Measurements from ENCODE around the gene RNU6-1. TPM values are rescaled to one million over a fixed set of nuclear protein-coding genes. Genes with fewer than 3 reads are reported as not detected.

RNU6-1 gene
- total RNA-seq, 1 experiment from 2014 or later = not detected

DNA sequence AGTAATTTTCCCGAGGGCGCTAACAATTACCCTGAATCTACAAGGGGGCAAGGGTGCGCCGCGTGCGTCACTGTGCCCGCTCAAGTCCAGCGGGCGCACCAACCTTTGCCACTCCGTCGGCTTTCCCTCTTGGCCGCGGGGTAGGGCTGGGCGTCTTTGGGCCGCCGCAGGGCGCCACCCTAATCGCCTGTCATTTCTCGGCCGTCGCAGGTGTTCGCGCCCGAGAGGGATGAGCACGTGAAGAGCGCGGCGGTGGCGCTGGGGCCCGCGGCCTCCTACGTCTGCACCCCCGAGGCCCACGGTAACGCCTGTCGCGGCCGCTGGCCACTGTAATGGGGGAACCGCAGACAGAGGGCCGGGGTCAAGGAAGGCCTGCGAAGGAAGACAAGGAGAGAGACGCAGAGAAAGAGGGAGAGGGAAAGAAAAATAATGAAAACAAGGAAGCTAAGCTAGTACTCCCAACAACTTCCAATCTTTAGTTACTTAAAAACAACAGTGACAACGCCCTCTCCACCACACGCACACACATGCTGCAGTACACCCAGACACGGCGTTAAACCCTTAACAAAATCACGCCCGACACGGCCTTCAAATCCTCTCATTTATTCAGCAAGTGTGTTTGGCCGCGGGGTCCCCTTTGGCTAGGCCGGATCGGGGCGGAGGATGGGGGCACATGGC is 10.7 kb downstream of the RNU6-1 start:
- Histone ChIP-seq H3K9me3 (no peaks in the 10 kb centered on the region; the same call in 1 of the 2 replicates), H3K4me3 (no peak overlapping the region), H3K27me3 (peaks cover 44% of the 10 kb centered on the region), H3K36me3 (no peaks in the 10 kb centered on the region)
- DNase-seq = no peak

DNA sequence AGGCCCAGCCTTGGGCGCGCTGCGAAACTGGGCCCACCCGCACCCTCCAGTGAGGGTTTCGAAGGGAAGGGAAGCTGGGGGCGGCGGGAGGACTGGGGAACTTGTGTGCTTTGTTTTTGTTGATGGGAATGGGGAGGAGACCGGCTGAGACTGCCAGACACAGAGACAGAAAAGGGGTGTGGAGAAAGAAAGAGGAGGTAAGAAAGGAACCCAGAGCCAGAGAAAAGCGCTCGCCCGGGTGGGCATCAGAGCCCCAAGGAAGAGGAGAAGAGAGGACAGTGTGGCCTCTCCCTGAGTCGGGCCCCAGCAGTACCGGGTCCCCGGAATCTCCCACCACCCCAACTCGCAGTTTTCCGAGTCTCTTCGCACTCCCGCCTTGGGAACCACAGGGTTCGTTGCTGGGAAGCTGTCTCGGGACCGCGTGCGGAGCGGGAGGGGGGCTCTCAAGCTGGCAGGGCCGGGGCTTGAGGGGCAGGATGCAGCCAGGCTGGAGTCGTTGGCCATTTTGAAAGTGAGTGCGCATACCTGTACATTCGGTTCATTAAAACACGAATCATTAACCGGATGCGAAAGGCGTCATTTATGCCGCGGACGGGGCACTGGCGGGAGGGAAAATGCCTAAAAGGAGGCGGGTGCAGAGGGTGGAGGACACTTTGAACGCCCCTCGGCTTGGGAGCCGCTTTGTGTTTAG is 11.4 kb downstream of the RNU6-1 start:
- H3K36me3 ChIP-seq = no peaks in the 10 kb centered on the region
- H3K9me3 ChIP-seq = no peaks in the 10 kb centered on the region; the same call in 1 of the 2 replicates
- H3K27me3 ChIP-seq = peaks cover 51% of the 10 kb centered on the region
- no peak for DNase-seq
- H3K4me3 ChIP-seq = no peak overlapping the region

DNA sequence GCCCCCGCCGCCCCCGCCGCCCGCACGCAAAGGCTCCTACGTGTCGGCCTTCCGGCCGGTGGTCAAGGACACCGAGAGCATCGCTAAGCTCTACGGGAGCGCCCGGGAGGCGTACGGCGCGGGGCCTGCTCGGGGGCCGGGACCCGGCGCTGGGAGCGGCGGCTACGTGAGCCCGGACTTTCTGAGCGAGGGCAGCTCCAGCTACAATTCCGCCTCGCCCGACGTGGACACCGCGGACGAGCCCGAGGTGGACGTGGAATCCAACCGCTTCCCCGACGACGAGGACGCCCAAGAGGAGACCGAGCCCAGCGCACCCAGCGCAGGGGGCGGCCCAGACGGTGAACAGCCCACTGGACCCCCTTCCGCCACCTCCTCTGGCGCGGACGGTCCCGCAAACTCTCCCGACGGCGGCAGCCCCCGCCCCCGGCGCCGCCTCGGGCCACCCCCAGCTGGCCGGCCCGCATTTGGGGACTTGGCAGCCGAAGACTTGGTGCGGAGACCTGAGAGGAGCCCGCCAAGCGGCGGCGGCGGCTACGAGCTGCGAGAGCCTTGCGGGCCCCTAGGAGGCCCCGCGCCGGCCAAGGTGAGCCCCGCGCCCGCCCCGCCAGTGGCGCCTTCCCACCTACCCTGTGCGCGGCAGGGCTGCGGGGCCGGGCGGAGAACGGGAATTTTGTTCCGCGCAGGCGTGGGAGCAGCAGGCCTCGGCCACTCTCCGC is 12.1 kb downstream of the RNU6-1 start:
- Histone ChIP-seq H3K9me3 (no peaks in the 10 kb centered on the region; the same call in 1 of the 2 replicates), H3K27me3 (peaks cover 56% of the 10 kb centered on the region)
- no peak for DNase-seq

DNA sequence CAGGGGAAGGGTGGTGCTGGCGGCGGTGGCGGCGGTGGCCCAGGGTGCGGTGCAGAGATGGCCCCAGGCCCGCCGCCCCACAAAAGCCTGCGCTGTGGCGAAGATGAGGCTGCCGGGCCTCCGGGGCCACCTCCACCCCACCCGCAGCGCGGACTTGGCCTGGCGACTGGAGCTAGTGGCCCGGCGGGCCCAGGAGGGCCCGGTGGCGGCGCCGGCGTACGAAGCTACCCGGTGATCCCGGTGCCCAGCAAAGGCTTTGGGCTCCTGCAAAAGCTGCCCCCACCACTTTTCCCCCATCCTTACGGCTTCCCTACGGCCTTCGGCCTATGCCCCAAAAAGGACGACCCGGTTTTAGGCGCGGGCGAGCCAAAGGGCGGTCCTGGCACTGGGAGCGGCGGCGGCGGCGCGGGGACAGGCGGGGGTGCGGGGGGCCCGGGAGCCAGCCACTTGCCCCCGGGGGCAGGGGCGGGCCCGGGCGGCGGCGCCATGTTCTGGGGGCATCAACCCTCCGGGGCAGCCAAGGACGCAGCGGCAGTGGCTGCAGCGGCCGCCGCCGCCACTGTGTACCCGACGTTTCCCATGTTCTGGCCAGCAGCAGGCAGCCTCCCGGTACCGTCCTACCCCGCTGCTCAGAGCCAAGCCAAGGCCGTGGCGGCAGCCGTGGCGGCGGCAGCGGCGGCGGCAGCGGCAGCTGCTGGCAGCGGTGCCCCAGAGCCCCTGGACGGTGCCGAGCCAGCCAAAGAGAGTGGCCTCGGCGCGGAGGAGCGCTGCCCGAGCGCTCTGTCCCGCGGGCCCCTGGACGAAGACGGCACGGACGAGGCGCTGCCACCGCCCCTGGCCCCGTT is 12.9 kb downstream of the RNU6-1 start:
- H3K36me3 ChIP-seq = no peaks in the 10 kb centered on the region
- peaks cover 64% of the 10 kb centered on the region for H3K27me3 ChIP-seq
- DNase-seq = no peak
- no peak overlapping the region for H3K4me3 ChIP-seq
- no peaks in the 10 kb centered on the region; the same call in 1 of the 2 replicates for H3K9me3 ChIP-seq

More for the DNA sequence above, 12.1 kb downstream of the RNU6-1 start:
- Histone ChIP-seq H3K36me3 (no peaks in the 10 kb centered on the region), H3K4me3 (no peak overlapping the region)

DNA sequence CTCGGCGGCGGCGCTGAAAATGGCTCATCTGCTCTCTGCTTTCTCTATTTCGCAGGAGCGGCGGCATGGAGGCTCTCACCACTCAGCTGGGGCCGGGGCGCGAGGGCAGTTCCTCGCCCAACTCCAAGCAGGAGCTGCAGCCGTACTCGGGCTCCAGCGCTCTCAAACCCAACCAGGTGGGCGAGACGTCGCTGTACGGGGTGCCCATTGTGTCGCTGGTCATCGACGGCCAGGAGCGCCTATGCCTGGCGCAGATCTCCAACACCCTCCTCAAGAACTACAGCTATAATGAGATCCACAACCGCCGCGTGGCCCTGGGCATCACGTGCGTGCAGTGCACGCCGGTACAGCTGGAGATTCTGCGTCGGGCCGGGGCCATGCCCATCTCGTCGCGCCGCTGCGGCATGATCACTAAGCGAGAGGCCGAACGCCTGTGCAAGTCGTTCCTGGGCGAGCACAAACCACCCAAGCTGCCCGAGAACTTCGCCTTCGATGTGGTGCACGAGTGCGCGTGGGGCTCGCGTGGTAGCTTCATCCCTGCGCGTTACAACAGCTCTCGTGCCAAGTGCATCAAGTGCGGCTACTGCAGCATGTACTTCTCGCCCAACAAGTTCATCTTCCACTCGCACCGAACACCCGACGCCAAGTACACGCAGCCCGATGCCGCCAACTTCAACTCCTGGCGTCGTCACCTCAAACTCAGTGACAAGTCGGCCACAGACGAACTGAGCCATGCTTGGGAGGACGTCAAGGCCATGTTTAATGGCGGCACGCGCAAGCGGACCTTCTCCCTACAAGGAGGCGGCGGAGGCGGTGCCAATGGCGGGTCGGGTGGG is 13.7 kb downstream of the RNU6-1 start:
- Histone ChIP-seq H3K36me3 (no peaks in the 10 kb centered on the region), H3K9me3 (no peaks in the 10 kb centered on the region; the same call in 1 of the 2 replicates), H3K4me3 (peak overlapping the region; percentile 38), H3K27me3 (peaks cover 72% of the 10 kb centered on the region)
- peak; percentile 30 for DNase-seq

DNA sequence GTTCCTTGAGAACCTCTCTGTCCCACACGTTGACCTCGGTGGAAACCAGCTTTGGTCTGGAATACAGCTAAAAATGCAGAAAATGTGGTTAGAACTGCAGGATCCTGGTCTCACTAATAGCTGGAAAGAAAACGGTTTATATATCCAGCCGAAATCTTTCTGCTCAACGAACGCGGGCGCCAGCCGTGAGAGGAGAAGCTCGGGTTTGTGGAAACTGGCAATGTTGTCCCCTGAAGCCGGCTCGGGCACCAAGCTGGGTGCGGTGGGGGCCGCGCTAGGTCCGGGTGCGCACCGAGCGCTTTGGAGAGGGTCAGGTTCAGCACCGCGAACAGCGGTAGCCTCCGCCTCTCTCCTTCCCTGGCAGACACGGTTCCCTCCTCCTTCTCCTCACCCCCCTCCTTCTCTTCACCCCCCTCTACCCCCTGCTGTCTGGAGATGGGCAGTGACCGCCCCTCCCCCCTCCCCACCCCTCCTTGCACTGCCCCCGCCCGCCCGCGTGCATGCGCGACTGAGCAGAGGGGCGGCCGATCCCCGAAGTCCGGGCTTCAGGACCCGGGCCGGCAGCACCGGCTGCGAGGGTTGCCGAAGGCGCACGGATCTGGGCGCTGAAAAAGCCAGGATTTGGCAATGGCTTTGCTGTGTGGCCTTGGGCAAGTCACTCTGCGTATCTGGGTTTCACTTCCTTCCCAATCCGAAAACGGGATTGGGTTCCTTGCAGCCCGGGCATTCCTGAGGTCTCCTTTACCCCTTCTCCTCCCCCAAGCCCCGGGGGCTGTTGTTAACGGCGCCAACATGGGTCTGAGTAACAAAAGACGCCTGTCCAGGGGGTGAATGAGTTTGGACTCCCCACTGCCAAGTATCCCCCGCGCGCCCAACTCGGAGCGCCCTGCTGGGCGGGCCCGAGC is 14.6 kb downstream of the RNU6-1 start, which contains the start of gene SKOR1:
Gene SKOR1 (plus strand): TSS at position 534 of the 905 bp plus-strand sequence. CDS start 94 bp downstream, at position 628.
- no peaks in the 10 kb centered on the region; the same call in 1 of the 2 replicates for H3K9me3 ChIP-seq
- DNase-seq = peak; percentile 40
- H3K36me3 ChIP-seq = no peaks in the 10 kb centered on the region
- peaks cover 81% of the 10 kb centered on the region for H3K27me3 ChIP-seq
- peak within 1 kb of the TSS; percentile 38 for H3K4me3 ChIP-seq

DNA sequence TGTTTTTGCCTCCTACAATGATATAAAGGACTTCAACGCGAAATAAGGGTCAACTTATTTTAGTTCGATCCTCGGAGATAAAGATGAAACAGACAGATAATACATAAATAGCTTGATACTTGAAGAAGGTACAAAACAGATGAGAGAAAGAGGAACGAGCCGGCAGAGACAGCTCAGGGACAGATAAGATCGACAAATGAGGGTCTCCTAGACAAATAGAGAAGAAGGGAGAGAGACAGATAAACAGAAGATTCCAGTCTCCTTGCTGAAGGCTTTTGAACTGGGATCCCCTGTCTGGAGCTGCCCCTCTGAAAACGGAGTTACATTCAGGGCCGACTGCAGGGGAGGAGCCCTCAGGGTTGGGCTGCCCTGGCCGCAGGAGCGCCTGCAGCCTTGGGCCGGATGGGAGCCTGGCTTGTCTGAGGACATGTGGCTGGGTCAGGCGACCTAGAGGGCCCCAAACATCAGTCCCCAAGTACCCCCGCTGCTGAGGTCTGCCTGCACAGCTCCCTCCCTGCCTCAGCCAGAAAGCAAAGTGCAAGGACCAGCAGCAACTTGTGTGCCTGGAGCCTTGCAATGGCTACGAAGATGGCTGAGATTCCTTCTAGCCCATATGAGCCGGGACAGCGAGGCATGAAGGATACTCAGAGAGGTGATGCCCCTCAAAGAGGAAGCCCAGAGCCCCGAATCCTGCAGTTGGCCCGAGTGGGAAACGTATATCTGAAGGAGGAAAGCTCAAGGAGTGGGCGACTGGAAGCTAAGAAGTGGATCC is 15.5 kb downstream of the RNU6-1 start:
- Histone ChIP-seq H3K27me3 (peaks cover 85% of the 10 kb centered on the region), H3K36me3 (no peaks in the 10 kb centered on the region), H3K4me3 (no peak overlapping the region), H3K9me3 (no peaks in the 10 kb centered on the region; the same call in 1 of the 2 replicates)
- no peak for DNase-seq

DNA sequence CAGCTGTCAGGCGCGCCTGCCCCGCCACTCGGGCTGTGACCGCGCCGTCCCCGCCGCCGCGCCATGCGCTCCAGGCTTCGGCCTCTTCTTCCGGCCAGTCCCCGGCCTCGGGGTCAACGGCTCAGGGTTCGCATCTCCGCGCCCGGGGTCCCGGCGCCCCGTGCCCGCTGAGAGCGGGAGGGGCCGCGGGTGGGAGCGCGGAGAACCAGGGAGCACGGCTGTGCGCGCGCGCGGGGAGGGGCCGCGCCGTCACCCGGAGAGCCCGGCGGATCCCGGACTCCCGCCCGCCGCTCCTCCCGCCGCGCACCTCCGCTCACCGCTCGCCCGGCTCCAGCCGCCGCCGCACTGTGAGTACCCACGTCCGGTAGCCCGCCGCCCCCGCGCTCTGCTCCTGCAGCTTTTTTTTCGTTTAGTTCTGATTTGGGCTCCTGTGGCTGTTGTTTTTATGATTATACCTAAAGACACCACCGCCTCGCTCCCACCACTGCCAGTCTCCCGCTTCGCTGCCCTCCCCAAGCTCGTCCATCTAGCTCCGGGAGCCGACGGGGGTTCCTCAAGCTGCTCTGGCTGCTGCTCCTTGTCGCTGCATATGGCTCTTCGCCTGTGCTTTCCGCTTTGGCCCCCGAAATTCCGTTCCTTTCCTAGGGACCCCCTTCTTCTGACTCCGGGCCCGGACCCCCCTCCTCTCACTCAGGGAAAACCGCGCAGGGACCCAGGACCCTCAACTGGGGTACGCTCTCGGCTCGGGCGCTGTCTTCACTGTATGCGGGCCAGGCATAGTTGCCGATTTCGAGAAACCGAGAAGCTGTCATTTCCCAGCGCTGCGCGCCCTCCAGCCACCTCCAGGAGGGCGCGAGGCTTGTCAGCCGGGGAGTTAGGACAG is 16.3 kb downstream of the RNU6-1 start:
- Histone ChIP-seq H3K9me3 (no peaks in the 10 kb centered on the region; the same call in 1 of the 2 replicates), H3K36me3 (no peaks in the 10 kb centered on the region), H3K4me3 (peak overlapping the region; percentile 26), H3K27me3 (peaks cover 82% of the 10 kb centered on the region)
- DNase-seq = peak; percentile 45

DNA sequence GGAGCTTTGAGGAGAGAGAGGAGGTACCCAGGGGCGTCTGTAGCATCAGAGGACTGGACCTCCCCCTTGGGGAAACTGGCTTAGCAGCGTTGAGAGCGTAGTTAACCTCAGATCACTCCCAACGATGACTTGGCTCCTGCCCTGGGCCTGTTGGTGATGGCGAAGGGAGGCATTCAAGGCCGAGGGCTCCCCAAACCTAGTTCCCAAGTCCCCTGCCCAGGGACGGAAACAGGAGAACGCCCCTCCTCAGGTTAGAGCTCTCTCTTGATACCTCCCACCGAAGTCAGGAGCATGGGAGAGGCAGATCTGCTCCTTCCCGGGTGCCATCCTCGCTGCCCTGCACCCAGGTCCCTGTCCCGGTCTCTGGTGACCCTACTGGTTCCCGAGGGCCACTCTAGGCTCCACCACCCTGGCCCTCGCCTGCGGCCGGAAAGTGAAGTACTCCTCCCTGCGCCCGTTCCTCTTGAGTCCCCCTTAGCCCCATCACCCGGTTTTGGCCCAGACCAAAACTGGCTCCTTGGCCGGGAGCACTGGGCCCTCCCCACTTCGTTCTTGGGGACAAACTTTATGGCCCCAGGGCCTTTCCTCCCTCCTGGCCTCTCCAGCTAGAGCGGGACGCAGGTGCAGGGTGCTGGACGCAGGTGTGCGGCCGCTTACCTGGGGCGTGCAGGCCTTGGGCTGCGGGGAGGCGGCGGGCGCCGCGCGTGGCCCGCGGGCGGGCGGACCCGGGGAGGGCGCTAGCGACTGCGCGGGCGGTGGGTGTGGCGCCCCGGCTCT is 17.1 kb downstream of the RNU6-1 start:
- no peaks in the 10 kb centered on the region for H3K9me3 ChIP-seq
- peaks cover 73% of the 10 kb centered on the region for H3K27me3 ChIP-seq
- no peak for DNase-seq
- no peaks in the 10 kb centered on the region for H3K36me3 ChIP-seq
- no peak overlapping the region; the same call in 1 of the 2 replicates for H3K4me3 ChIP-seq

DNA sequence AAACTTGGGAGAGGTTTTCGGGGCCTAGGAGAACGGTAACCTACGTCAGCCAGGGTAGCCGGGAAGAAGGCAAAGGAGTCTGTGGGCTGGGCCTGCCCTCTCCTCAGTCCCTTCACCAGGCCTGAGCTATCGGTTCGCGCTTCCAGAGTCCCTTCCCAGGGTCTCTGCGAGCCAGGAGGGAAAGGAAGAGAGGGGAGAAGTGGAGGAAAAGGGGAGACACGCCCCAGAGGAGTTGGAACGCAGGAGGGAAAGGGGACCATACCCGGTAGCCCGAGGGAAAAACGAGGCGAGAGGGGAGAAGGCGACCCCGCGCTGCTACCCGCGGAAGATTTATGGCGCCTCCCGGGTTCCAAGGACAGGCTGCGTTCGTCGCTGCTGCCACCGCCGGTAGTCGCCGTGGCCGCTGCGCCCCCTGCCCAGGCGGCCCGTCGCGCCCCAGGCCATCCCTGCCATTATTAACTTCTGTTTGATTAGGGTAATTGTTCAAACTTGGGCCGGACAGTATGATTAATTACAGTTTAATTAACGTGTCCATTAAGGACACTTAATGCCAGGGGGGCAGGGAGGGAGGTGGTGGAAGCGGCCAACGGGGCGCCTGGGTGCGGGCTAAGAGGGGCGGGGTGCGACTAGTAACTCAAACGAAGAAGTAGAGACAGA is 17.9 kb downstream of the RNU6-1 start:
- Histone ChIP-seq H3K36me3 (no peaks in the 10 kb centered on the region), H3K27me3 (peaks cover 67% of the 10 kb centered on the region), H3K9me3 (no peaks in the 10 kb centered on the region), H3K4me3 (no peak overlapping the region)
- DNase-seq = no peak

DNA sequence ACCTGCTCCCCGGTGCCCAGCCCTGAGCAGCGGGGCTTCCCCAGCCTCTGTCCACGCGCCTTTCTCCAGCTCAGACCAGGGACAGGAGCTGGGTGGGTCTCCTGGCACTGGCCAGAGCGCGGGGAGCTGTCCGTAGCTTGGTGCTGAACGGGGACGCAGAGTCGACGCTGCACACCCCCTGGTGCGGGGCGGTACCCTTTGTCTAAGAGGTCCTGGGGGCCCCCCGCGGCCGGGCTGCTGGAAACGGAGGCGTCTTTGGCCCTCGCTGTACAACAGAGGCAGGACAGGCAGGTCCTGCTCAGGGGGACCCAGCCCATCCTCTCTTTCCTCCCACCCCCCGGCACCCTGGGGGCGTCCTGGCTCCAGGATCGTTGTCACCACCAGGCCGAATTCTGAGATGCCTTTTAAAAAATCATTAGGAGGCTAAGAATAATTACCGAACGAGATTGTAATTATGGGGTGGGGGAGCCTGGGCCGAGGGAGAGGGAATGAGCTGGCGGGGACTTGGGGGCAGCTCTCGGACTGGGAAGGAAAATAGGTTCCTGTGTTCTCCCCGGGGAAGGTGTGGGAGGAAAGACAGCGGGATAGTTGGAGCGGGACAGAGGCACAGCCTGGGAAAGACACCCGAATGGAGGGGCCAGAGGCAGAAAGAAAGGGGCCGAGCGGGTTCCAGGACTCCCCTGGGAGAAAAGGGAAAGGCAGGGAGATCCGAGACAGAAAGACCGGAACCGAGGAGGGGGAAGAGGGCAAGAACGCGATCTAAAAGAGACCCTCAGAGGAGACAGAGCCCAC is 18.7 kb downstream of the RNU6-1 start:
- no peak overlapping the region for H3K4me3 ChIP-seq
- peak; percentile 26 for DNase-seq
- peaks cover 59% of the 10 kb centered on the region for H3K27me3 ChIP-seq
- H3K9me3 ChIP-seq = no peaks in the 10 kb centered on the region
- no peaks in the 10 kb centered on the region for H3K36me3 ChIP-seq

Measured in MG63 (cell line).